Endothelial cell of umbilical vein (primary cell): Measurements from ENCODE around the gene ERCC6L. TPM values are rescaled to one million over a fixed set of nuclear protein-coding genes. Genes with fewer than 3 reads are reported as not detected.

Source experiments
- BruUV-seq: library from RNA; stranded (reverse); fragments of 400-500 nt; replicated peaks from 2 replicates; lab custom pipeline; 2021; lab: Mats Ljungman, UMichigan
- CTCF ChIA-PET: fragments of 300-600, 350-600 bp; sonication (Branson Sonifier 250); formaldehyde crosslinking; loops from one replicate; lab custom pipeline; 2021; ENCODE audit warnings: antibody characterized with exemption, inconsistent platforms; lab: Charles Lee
- POLR2A ChIA-PET: fragments of 300-600, 350-600 bp; sonication (Branson Sonifier 250); formaldehyde crosslinking; loops from one replicate; lab custom pipeline; 2021; ENCODE audit warnings: antibody characterized with exemption, inconsistent platforms; lab: Charles Lee
- DNase-seq: peaks from one replicate; pipeline ENCODE4 v3.0.0-alpha.2; 2011; ENCODE audit warnings: low read depth, low spot score
- FAIRE-seq: peaks from 2 replicates; lab custom pipeline; 2011; peaks lifted over from hg19 to GRCh38; lab: Jason Lieb, UNC
- H2AFZ ChIP-seq: 2 replicates; pipeline ENCODE4 v1.6.0; 2012; ENCODE audit warnings: low read depth, low read length, control low read depth, inconsistent platforms
- H3K27ac ChIP-seq: 2 replicates; pipeline ENCODE4 v1.5.1; 2011; ENCODE audit warnings: low read depth, mild to moderate bottlenecking, control low read depth, low read length, moderate library complexity; ENCODE audit not compliant: insufficient read depth
- H3K27me3 ChIP-seq, 2 experiments: 2 replicates each; pipeline versions ENCODE4 v1.6.0 to v1.6.1; 2011; ENCODE audit warnings: low read length in 2 of 2, mixed read lengths in 1 of 2; ENCODE audit not compliant: control insufficient read depth in 2 of 2, insufficient read depth in 2 of 2
- H3K36me3 ChIP-seq, 2 experiments: 2 replicates in 1 of 2; 3 replicates in 1 of 2; pipeline ENCODE4 v1.5.1; 2011; ENCODE audit warnings: low read length in 2 of 2, mild to moderate bottlenecking in 1 of 2, moderate library complexity in 1 of 2; ENCODE audit not compliant: control insufficient read depth in 2 of 2, insufficient read depth in 2 of 2; ENCODE audit errors: extremely low read depth in 1 of 2
- H3K4me1 ChIP-seq: 3 replicates; pipeline ENCODE4 v1.5.1; 2011; ENCODE audit warnings: mild to moderate bottlenecking, low read length; ENCODE audit not compliant: control insufficient read depth, insufficient read depth; ENCODE audit errors: extremely low read depth
- H3K4me2 ChIP-seq: 2 replicates; pipeline ENCODE4 v1.6.1; 2011; ENCODE audit warnings: low read length, control low read depth, mixed read lengths; ENCODE audit not compliant: insufficient read depth
- H3K4me3 ChIP-seq, 3 experiments: fragments of 200-600 bp in 1 of 3; sonication (generic), shearing (Covaris generic) in 1 of 3; replicated peaks in 1 of 3; 2 replicates each; pipeline ENCODE4 v1.5.1; 2011 to 2016; ENCODE audit warnings: control low read depth in 3 of 3, low read length in 3 of 3, mild to moderate bottlenecking in 2 of 3, inconsistent platforms in 1 of 3, low read depth in 1 of 3, moderate library complexity in 1 of 3; ENCODE audit not compliant: insufficient read depth in 1 of 3
- H3K79me2 ChIP-seq: 2 replicates; pipeline ENCODE4 v1.6.0; 2012; ENCODE audit warnings: low read length, inconsistent platforms; ENCODE audit not compliant: control insufficient read depth, insufficient read depth
- H3K9ac ChIP-seq: replicated peaks from 2 replicates; pipeline ENCODE3; 2011; ENCODE audit warnings: low read length, control low read depth; ENCODE audit not compliant: insufficient read depth; ENCODE audit errors: extremely low read depth
- H3K9me1 ChIP-seq: replicated peaks from 3 replicates; pipeline ENCODE4 v1.6.0; 2011; ENCODE audit warnings: mild to moderate bottlenecking, low read length; ENCODE audit not compliant: control insufficient read depth, insufficient read depth; ENCODE audit errors: extremely low read depth
- H3K9me3 ChIP-seq: replicated peaks from 2 replicates; pipeline ENCODE4 v1.5.1; 2012; ENCODE audit warnings: low read length, inconsistent platforms; ENCODE audit not compliant: control insufficient read depth, insufficient read depth
- H4K20me1 ChIP-seq: replicated peaks from 2 replicates; pipeline ENCODE3; 2011; ENCODE audit warnings: mild to moderate bottlenecking, low read length; ENCODE audit not compliant: control insufficient read depth, insufficient read depth; ENCODE audit errors: extremely low read depth
- CTCF ChIP-seq, 2 donors: IDR thresholded peaks; 1 replicate in 1 of 2; 2 replicates in 1 of 2; pipeline ENCODE4 v1.5.1; 2011; ENCODE audit warnings: low read length in 2 of 2, mild to moderate bottlenecking in 2 of 2, moderate library complexity in 2 of 2, control low read depth in 1 of 2, inconsistent platforms in 1 of 2, low read depth in 1 of 2; ENCODE audit not compliant: insufficient read depth in 1 of 2; ENCODE audit errors: extremely low read depth in 1 of 2
- EZH2 ChIP-seq: IDR thresholded peaks from 2 replicates; pipeline ENCODE4 v1.6.1; 2012; ENCODE audit warnings: borderline replicate concordance, low read depth, mild to moderate bottlenecking, moderate library complexity, low read length, inconsistent platforms; ENCODE audit not compliant: severe bottlenecking
- FOS ChIP-seq: IDR thresholded peaks from 2 replicates; pipeline ENCODE4 v1.6.1; 2011; ENCODE audit warnings: mild to moderate bottlenecking, low read length, moderate library complexity, borderline replicate concordance; ENCODE audit not compliant: insufficient read depth
- GATA2 ChIP-seq: IDR thresholded peaks from 2 replicates; pipeline ENCODE4 v1.7.0; 2011; ENCODE audit warnings: low read depth, mild to moderate bottlenecking, moderate library complexity, mixed read lengths, low read length; ENCODE audit not compliant: insufficient read length, insufficient read depth
- JUN ChIP-seq: IDR thresholded peaks from 2 replicates; pipeline ENCODE4 v1.6.1; 2011; ENCODE audit warnings: borderline replicate concordance, low read depth; ENCODE audit not compliant: insufficient read length, insufficient read depth
- MYC ChIP-seq: IDR thresholded peaks from one replicate; pipeline ENCODE4 v1.6.1; 2011; ENCODE audit warnings: mild to moderate bottlenecking, low read depth, low read length
- POLR2A ChIP-seq: IDR thresholded peaks from 2 replicates; pipeline ENCODE4 v1.6.1; 2012; ENCODE audit warnings: low read depth, mild to moderate bottlenecking, control low read depth, low read length
- POLR2AphosphoS5 ChIP-seq: IDR thresholded peaks from 2 replicates; pipeline ENCODE4 v1.6.1; 2012; ENCODE audit warnings: low read depth, mild to moderate bottlenecking, control low read depth, low read length, moderate library complexity; ENCODE audit not compliant: insufficient read depth
- dilution Hi-C: fragments of 300-500 bp; cut with MboI; formaldehyde crosslinking; loops from one replicate; pipeline ENCODE4 v1.15.0; 2019; ENCODE audit warnings: low sequenced_read_pairs; ENCODE audit not compliant: extremely low pct_ligation_motif_present
- intact Hi-C: fragments of 100-400 bp; cut with micrococcal nuclease; formaldehyde crosslinking; loops from one replicate; pipeline ENCODE4 v1.10.0; 2022
- polyA plus RNA-seq, 4 experiments: library from polyadenylated mRNA; depleted of rRNA in 3 of 4; stranded (reverse) in 3 of 4; unstranded in 1 of 4; fragments of >200 nt; gene quantifications; 2 replicates each; pipeline versions ENCODE4 v1.2.1 to v1.2.3, GENCODE V29; 2011 to 2012; ENCODE audit warnings: missing spikeins in 1 of 4
- total RNA-seq: library from RNA; stranded (reverse); gene quantifications from 2 replicates; pipeline ENCODE4 v1.2.3, GENCODE V29; 2021
- TF ChIP-seq, protein P1 (sequence below): IDR thresholded peaks from 2 replicates; pipeline ENCODE4 v1.6.1; 2011; ENCODE audit not compliant: insufficient read depth, insufficient read length

The ERCC6L gene
- total and polyA plus RNA-seq, 2 donors (not counting 3 experiments of a cell fraction or from before 2014, with no cell fraction given), result 0.92 to 6.7 TPM

DNA sequence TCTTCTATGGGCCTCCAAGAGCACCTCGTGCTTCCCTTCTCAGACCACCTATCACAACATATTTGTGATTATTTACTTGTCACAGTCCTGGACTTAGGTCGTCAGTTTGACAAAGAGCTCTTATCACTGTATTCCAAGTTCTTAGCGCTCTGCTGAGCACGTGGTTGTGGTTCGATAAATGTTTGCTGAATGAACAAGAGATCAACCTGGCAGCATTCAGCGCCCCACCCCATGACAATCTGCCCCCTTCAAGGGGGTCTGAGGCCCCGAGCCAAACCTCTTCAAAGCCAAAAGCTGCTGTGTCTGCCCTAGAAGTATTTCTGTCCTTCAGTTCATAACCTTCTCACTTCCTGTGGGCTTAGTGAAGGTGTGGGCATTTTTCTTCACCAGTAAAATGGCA, 23.2 kb upstream of the ERCC6L start:
- no peak for DNase-seq
- no peaks in the 10 kb centered on the region for H3K27me3 ChIP-seq
- no peak overlapping the region for H3K9ac ChIP-seq
- no peaks in the 10 kb centered on the region for H3K9me3 ChIP-seq
- no peaks in the 10 kb centered on the region for H3K36me3 ChIP-seq
- H4K20me1 ChIP-seq, result no peaks in the 10 kb centered on the region
- H3K4me1 ChIP-seq, result peaks cover 6% of the 10 kb centered on the region
- CTCF ChIA-PET, result no interaction called here
- no peak overlapping the region for H3K4me3 ChIP-seq
- no peaks in the 10 kb centered on the region for H3K9me1 ChIP-seq
- intact Hi-C loops (no loop called here), dilution Hi-C loops (no loop called here)
- no peak for FAIRE-seq
- H3K4me2 ChIP-seq, result no peak overlapping the region
- no TSS peak for BruUV-seq
- no peak for TF ChIP-seq POLR2AphosphoS5
- TF ChIP-seq FOS, result no peak
- TF ChIP-seq POLR2A, result no peak
- no peak for TF ChIP-seq GATA2
- no peak for TF ChIP-seq EZH2
- no peak for TF ChIP-seq JUN
- TF ChIP-seq, protein P1, sequence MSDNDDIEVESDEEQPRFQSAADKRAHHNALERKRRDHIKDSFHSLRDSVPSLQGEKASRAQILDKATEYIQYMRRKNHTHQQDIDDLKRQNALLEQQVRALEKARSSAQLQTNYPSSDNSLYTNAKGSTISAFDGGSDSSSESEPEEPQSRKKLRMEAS, result no peak
- TF ChIP-seq MYC, result no peak
- TF ChIP-seq CTCF (IDR thresholded peaks at IDR 0.05; ENCODE audit: extremely low read depth in 1 of 2, insufficient read depth in 1 of 2, low read depth in 1 of 2, low read length in 2 of 2), result no peak
- POLR2A ChIA-PET, result no interaction called here
- no peak overlapping the region for H2AFZ ChIP-seq
- no peak overlapping the region for H3K27ac ChIP-seq
- H3K79me2 ChIP-seq, result no peaks in the 10 kb centered on the region
